ENCODE measurements around the gene SERPINB6.

- TF ChIP-seq CTCF (IDR thresholded peaks at IDR 0.05) (no peak), POLR2A (IDR thresholded peaks at IDR 0.05) (no peak)
Measured at GRCh38 chr6:2916158-2916925, 55.0 kb downstream of the SERPINB6 start.
